Stimulated activated CD4-positive, alpha-beta T cell treated with anti-CD3 and anti-CD28 coated beads, Interleukin-1b, Interleukin-23, amount 100 ng/mL, for 48 hours (primary cell): ENCODE results near the gene DENND6A.
"Not testable (repeated sequence)": the region's sequence is repeated elsewhere in the genome, so short reads cannot be mapped to it uniquely, and the experiment has no call there.

Experiments
- DNase-seq: peaks from one replicate; pipeline ENCODE4 v3.0.0-alpha.2; 2020

The DENND6A gene

DNA sequence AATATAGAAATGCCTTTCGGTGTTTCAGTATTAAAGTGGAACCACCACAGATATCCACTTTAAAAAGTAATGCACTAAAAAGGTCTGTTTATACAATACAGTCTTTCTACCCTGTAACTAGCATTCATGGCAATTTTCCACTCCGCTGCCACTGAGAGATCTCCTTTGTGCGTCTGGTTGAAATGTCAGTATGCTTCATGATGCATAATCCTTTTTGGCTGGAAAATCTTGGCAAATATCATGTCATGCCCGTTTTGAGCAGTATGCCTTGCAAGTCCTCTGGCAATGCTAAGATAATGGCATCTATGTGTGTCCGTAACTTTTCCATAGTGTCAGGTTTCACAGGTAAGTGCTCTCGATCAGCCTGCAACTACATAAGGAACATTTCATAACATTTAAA lies 64.9 kb downstream of the DENND6A start:
- no peak for DNase-seq

DNA sequence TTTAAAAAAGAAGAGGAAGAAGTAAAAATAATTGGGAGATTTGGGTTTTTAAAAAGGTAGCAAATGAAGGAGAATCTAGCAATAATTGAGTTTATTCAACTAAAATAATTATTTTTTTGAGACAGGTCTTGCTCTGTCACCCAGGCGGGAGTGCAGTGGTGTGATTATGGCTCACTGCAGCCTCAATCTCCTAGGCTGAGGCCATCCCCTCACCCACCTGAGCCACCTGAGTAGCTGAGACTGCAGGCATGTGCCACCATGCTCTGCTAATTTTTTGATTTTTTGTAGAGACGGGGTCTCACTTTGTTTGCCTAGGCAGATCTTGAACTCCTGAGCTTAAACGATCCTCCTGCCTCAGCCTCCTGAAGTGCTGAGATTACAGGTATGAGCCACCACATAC lies 68.1 kb downstream of the DENND6A start:
- DNase-seq: no peak

DNA sequence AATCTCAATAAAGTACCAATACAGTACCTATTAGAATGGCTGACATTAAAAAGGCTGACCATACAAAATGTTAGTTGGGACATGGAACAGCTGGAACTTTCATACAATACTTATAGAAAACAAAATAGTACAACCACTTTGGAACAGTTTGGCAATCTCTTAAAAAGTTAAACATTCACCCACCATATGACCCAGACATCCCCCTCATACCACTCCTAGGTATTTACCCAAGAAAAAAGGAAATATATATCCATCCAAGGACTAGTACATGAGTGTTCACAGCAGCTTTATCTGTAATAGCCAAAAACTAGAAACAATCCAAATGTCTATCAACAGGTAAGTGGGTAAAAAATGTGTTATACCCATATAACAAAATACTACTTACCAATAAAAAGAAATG lies 70.5 kb downstream of the DENND6A start:
- no peak for DNase-seq

DNA sequence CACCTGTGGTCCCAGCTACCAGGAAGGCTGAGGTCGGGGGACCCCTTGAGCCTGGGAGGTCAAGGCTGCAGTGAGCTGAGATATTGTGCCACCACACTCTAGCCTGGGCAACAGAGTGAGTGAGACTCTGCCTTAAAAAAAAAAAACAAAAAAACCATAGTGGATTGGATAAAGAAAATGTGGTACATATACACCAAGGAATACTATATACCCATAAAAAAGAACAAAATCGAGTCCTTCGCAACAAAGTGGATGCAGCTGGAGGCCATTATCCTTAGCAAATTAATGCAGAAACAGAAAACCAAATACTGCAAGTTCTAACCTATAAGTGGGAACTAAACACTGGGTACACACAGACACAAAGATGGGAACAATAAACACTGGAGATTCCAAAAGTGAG lies 75.1 kb downstream of the DENND6A start:
- no peak for DNase-seq

DNA sequence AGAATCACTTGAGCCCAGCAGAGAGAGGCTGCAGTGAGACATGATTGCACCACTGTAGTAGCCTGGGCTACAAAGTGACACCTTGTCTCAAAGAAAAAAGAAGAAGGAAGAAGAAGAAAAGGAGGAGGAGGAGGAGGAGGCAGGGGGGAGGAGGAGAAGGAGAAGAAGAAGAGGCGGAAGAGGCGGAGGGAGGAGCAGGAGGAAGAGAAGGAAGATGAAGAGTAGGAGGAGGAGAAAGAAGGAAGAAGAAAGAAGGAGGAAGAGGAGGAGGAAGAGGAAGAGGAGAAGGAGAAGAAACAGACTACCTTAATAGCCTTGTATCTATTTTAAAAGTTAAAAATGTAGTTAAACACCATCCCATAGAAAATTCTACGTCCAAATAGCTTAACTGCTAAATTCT lies 76.6 kb downstream of the DENND6A start:
- no peak for DNase-seq

DNA sequence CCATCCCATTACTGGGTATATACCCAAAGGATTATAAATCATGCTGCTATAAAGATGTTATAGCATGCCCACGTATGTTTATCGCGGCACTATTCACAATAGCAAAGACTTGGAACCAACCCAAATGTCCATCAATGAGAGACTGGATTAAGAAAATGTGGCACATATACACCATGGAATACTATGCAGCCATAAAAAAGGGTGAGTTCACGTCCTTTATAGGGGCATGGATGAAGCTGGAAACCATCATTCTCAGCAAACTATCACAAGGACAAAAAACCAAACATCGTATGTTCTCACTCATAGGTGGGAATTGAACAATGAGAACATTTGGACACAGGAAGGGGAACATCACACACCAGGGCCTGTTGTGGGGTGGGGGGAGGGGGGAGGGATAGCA lies 81.0 kb downstream of the DENND6A start:
- DNase-seq: not testable (repeated sequence)

DNA sequence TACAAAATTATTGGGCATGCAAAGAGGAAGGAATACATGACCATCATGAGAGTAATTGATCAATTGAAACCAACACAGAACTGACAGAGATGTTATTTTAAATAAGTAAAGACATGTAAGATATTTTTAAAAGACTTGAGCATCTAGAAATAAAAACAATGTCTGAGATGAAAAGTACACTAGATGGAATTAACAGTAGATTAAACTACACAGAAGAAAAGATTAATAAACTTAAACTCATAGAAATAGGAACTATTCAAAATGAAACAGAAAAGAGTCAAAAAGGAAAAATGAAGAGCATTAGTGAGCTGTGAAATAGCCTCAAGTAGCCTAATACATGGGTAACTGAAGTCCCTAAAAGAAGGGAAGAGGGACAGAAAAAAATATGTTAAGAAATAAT lies 87.2 kb downstream of the DENND6A start:
- no peak for DNase-seq

DNA sequence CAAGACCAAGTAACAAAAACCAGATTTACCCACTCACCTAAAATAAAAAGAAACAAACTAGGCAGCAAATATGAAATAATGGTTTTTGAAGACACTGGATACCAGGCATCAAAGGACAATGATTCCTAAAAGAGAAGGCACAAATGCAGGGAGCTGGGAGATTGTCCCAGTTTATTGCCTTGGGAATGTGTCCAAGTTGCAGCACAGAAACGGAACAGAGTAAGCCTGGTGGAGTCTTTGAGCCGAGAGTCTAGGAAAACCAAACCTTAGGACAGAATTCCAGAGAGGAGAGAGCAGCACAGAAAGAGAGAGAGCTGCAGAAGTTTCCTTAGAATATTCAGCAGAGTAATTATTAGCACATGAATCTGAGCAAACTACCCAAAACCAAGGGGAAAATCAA lies 87.9 kb downstream of the DENND6A start:
- no peak for DNase-seq

DNA sequence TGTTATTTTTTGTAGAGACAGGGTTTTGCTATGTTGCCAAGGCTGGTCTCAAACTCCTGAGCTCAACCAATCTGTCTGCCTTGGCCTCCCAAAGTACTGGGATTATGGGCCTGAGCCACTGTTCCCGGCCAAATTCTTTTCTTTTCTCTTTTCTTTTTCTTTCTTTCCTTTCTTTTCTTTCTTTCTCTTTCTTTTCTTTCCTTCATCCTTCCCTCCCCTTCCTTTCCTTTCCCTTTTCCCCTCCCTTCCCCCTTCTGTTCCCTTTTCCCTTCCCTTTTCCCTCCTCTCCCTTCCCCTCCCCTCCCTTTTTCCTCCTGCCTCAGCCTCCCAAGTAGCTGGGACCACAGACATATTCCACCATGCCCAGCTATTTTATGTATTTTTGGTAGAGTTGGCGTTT lies 92.7 kb downstream of the DENND6A start:
- no peak for DNase-seq

DNA sequence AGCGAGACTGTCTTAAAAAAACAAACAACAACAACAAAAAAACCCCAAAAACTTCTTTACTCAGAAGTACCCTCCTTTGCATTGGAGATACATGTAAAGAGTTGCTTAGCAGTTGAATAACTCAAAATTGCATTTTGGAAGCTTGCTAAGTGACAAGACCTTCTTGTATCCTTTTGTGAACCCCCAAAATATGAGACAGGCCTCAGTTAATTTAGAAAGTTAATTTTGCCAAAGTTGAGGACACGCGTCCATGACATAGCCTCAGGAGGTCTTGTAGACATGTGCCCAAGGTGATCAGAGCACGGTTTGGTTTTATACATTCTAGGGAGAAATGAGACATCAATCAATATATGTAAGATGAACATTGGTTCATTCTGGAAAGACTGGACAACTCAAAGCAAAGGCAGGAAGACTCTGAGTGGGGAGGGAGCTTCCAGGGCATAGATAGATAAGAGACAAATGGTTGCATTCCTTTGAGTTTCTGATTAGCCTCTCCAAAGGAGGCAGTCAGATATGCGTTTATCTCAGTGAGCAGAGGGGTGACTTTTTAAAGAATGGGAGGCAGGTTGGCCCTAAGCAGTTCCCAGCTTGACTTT lies 94.0 kb downstream of the DENND6A start:
- DNase-seq: no peak

DNA sequence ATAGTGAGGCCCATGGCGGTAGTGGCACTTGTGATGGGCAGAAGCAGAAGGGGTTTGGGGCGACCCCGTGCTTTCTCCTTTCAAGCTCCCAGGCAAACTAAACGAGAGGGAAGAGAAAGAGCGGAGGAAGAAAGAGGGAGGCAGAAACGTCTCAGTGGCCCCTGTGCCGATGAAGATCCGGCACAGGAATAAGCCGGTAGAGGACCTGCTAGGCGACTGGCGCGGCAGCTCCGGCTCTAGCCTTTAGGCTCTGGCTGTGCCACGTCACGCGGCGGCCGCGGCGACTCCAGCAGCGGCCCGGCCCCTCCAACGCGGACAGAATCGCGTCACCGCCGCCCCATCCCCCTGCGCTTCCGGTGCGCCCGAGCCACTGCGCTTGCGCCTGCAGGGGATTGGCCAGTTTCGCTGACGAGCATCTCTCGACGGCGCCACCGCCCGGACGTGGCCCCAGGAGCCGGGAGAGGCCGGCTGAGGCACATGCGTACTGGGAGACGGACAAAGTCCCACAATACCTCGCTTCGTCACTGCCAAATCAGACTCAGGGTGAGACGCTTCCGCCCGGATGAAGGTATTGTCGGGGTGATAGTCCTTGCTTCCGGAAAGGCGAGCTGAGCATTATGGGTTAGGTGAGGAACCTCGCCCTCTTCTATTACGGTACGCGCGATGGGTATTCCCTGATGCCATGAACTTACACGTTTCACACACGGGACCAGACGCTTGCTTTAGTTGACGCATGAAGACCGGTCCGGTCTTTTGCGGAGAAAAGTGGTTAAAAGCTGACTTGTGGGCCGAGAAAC lies 95.6 kb downstream of the DENND6A start, which contains the start of gene ARF4:
Gene ARF4 (minus strand): TSS at position 218 of the 797 bp plus-strand sequence. CDS start 204 bp downstream, at position 14.
- DNase-seq: peak; percentile 99

DNA sequence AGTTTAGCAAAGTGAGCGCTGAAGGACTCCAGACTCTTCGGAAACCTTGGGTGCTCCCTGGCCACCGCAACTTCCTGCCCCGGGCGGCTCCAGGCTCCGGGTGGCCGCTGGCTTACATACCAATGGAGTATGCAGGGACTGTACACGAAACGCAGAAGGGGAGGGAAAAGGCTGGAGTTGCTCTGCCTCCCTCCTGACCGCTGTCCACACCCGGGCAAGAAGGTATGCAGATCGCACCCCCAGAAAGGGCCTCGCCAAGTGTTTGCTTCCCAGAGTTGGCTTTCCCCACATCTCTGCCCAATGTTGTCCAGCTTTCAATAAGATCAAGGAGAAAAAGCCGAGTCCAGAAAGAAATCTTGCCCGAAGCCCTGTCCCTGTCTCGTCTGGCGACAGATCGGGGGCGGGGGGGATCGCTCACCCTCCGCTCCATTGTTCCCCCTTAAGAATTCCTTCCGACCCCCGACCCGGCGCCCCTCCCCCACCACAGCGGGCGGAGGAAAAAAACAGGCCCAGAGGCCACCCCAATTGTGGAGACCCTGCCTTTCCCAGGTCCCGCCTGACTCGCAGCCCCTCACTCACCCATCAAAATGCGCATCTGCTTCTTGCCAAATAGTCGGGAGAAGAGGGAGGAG lies 96.3 kb downstream of the DENND6A start:
- DNase-seq: peak; percentile 64

DNA sequence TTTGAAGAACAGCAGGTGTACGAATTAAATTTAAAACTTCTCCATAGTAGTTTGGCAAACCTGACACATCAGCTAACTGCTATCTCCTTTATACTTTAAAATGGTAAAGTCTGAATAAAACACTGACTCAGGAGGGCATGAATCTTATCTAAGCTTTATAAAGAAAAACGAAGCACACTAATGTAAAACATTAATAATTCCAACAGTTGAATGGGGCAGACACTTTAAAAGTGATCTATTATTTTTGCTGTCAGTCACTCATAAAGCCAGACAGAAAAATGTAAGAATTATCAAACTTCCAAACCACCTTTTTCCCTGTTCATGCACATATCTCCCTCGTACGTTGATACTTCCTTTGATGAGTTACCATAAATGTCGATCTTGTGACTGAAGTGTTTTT lies 98.3 kb downstream of the DENND6A start:
- no peak for DNase-seq

DNA sequence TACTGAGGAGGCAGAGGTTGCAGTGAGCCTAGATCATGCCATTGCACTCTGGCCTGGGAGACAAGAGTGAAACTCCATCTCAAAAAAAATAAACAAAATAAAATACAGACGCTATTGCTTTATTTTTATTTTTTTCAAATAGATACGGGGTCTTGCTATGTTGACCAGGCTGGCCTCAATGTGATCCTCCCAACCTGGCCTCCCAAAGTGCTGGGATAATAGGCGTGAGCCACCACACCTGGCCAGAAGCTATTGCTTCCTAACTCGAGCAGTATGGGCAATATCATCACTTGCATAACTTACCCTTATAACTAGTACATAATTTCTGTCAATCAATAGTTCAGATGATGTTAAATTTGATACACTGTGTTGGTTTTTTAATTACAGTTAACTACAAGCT lies 98.7 kb downstream of the DENND6A start:
- no peak for DNase-seq

DNA sequence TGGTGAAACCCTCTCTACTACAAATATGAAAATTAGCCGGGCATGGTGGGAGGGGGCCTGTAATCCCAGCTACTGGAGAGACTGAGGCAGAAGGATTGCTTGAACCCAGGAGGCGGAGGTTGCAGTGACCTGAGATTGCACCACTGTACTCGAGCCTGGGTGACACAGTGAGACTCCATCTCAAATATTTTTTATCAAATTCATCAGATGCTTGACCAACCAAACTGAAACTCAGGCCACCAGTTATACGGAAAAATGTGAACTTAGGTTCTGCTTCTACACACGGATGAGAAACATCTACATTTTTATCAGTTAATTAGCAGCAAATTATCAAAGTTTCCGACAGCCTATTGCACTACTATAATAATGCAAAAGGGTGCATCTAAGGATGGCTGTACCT lies 100.6 kb downstream of the DENND6A start:
- no peak for DNase-seq

DNA sequence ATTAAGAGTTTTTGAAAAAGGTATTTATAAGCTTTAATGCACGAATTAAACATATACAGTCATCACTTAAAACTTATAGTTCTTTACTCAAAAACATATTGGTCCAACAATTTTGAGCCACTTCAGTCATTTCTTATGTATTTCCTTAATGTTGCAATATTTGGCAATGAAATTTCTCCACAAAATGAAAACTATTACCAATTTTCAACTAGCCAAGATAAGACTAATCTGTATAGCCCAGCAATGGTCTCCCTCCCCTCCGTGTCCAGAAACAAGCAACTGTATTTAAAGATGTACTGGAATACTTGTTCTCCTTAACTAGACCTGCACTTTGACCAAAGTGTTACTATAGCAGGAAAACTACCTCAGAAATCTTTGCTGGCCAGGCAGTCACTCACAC lies 105.0 kb downstream of the DENND6A start:
- no peak for DNase-seq

DNA sequence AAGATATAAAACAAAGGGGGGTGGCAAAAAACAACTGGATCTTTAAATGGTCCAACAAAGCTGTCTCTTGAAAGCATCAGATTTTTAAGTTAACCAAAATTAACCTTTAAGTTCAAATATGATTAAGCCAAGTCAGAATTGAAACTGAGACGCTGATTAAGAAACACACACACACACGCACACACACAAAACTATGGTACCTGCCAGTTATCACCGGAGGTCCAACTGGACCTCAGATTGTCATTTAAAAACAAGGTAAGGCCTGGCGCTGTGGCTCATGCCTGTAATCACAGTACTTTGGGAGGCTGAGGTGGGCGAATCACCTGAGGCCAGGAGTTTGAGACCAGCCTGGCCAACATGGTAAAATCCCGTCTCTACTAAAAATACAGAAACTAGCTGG lies 106.1 kb downstream of the DENND6A start:
- DNase-seq: no peak

DNA sequence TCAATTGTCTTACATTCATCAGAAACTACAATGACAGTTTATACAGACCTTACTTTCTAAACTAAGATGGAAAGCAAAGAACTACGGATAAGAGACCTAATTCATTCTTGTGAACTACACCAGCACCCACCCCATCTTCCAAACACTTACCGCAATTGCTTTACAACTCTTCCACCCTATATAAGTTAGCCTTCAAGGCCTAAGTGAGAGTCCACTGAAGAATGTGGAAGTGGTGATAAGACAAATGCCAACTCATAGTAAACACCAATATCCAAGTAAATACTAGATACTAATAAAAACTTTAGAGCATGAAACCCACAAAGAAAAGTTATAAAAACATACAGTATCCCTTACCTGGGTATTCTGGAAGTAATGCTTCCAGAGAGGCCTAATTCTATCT lies 109.3 kb downstream of the DENND6A start:
- no peak for DNase-seq

DNA sequence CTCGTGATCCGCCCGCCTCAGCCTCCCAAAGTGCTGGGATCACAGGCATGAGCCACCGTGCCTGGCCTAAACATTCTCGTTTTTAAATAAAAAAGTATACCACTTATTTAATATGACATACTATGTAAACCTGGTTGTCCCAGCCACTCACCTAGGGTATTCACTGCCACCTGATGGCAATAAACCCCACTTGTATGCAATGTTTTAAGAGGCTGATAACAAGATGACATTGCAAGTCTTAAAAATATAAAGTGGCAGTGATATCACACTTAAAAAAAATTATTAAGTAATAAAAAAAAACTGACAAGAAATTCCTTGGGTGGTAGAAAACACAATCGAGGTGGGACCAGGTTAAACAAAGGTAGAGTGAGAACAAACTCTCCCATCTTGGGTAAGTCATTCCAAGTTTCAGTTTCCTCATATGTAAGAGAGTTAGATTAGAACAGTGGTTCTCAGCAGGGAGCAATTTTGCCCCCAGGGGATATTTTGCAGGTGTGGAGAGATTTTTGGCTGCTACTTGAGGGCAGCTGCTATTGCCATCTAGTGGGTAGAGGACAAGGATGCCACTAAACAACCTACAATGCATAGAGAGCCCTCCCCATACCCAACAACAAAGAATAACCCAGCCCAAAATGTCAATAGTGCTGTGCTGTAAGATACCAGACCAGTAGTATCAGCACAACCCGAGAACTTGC lies 110.3 kb downstream of the DENND6A start:
- no peak for DNase-seq

DNA sequence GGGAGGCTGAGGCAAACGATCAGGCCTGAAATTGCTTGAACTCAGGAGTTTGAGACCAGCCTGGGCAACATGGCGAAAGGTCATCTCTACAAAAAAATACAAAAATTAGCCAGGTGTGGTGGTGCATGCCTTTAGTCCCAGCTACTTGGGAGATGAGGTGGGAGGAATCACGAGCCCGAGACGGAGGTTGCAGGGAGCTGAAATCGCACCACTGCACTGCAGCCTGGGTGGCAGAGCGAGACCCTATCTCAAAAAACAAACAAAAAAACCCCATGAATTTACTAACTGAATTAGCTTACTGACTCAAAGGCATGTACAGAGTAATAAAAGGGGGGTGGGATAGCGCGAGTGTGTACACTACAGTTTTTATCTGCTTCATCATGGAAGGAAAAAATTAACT lies 115.1 kb downstream of the DENND6A start:
- no peak for DNase-seq

DNA sequence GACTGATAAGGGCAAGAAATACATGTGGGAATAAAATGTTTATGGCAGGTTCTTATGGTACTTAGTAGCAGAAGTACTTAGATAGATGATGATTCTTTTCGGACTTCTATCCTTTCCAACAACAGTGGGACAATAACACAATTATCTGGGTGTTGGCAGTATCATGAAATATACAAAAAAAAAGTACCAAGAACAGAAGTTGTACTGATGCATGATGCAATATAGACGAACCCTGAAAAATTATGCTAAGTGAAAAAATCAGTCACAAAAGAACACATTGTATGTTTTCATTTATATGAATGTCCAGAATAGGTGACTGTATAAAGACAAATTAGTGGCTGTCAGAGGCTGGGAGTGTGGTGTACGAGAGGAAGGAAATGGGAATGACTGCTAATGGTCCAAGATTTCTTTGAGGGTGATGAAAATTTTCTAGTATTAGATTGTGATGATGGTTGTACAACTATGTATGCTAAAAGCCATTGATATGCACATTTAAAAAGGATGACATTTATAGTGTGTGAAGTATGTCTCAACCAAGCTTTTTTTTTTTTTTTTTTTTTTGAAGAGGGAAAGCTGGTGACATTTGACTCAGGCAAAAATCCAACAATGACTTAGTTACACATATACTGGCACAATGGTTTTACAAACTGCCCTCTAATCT lies 116.8 kb downstream of the DENND6A start:
- no peak for DNase-seq
